GM06990 (cell line): ENCODE results near the gene SOAT1.
"Not testable (repeated sequence)": the region's sequence is repeated elsewhere in the genome, so short reads cannot be mapped to it uniquely, and the experiment has no call there.

ENCODE experiments used
- DNase-seq: peaks from one replicate; pipeline ENCODE4 v3.0.0-alpha.2; 2011; ENCODE audit not compliant: insufficient read length; ENCODE audit errors: extremely low read depth
- H3K27me3 ChIP-seq: replicated peaks from 2 replicates; pipeline ENCODE4 v1.6.0; 2011; ENCODE audit warnings: low read length; ENCODE audit not compliant: control insufficient read depth, insufficient read depth
- H3K36me3 ChIP-seq: 2 replicates; pipeline ENCODE4 v1.5.1; 2011; ENCODE audit warnings: low read length; ENCODE audit not compliant: control insufficient read depth, insufficient read depth
- H3K4me3 ChIP-seq: replicated peaks from 2 replicates; pipeline ENCODE4 v1.5.1; 2011; ENCODE audit warnings: low read depth, mild to moderate bottlenecking, control low read depth, low read length
- CTCF ChIP-seq: IDR thresholded peaks from 2 replicates; pipeline ENCODE4 v1.5.1; 2011; ENCODE audit warnings: low read length, control low read depth, mild to moderate bottlenecking, inconsistent platforms; ENCODE audit not compliant: insufficient read depth, poor library complexity, severe bottlenecking

Gene SOAT1

GRCh38 chr1:179293340-179294327 lies at the start of gene SOAT1:
Gene SOAT1, plus strand, starts transcription at chr1:179293797. Its CDS starts 8,888 bp downstream, at chr1:179302685.
- Histone ChIP-seq H3K4me3 (peak within 1 kb of the TSS; percentile 94), H3K36me3 (no peaks in the 10 kb centered on the region), H3K27me3 (no peaks in the 10 kb centered on the region)
- peak; percentile 95 for DNase-seq
- peak; percentile 19 for TF ChIP-seq CTCF

- not testable (repeated sequence) for DNase-seq, H3K36me3 ChIP-seq, H3K4me3 ChIP-seq, H3K27me3 ChIP-seq
Observed at GRCh38 chr1:179245426-179245825, 48.2 kb upstream of the SOAT1 start.

- H3K36me3 ChIP-seq = no peaks in the 10 kb centered on the region
- TF ChIP-seq CTCF = no peak
- no peak for DNase-seq
- H3K27me3 ChIP-seq = no peaks in the 10 kb centered on the region
- H3K4me3 ChIP-seq = no peak overlapping the region
Observed at GRCh38 chr1:179247923-179248322, 45.7 kb upstream of the SOAT1 start.

- DNase-seq = no peak
- Histone ChIP-seq H3K27me3 (no peaks in the 10 kb centered on the region), H3K36me3 (no peaks in the 10 kb centered on the region), H3K4me3 (no peak overlapping the region)
- TF ChIP-seq CTCF = no peak
Observed at GRCh38 chr1:179251675-179252074, 41.9 kb upstream of the SOAT1 start.

- DNase-seq = no peak
- Histone ChIP-seq H3K4me3 (no peak overlapping the region), H3K27me3 (no peaks in the 10 kb centered on the region), H3K36me3 (no peaks in the 10 kb centered on the region)
- TF ChIP-seq CTCF = no peak
Observed at GRCh38 chr1:179252606-179253005, 41.0 kb upstream of the SOAT1 start.

GRCh38 chr1:179253286-179253972 lies 40.2 kb upstream of the SOAT1 start:
- DNase-seq = no peak
- Histone ChIP-seq H3K27me3 (no peaks in the 10 kb centered on the region), H3K4me3 (no peak overlapping the region), H3K36me3 (no peaks in the 10 kb centered on the region)
- TF ChIP-seq CTCF = no peak
